Mesenteric fat pad (tissue), 1 donor: ENCODE data around the gene LIFR. TPM values are rescaled to one million over a fixed set of nuclear protein-coding genes. Genes with fewer than 3 reads are reported as not detected.
"Not testable (repeated sequence)": the region's sequence is repeated elsewhere in the genome, so short reads cannot be mapped to it uniquely, and the experiment has no call there.

Source experiments
- DNase-seq: peaks from one replicate; pipeline ENCODE4 v3.0.0-alpha.2; 2020; ENCODE audit warnings: low spot score
- long read RNA-seq: library from polyadenylated mRNA; unstranded; transcript quantifications from one replicate; pipeline ENCODE4 v2.0.0, GENCODE V29; 2020
- total RNA-seq: library from RNA; stranded (reverse); fragmentation: NEBNext Ultra II Directional; extraction: Animal tissue kit (Norgen Biotek cat#: 25700); gene quantifications from one replicate; pipeline ENCODE4 v1.2.1, GENCODE V29; 2021
- donor health status: DM: yes; HTN: yes; CAD: no.

Gene LIFR
- 97.9 TPM for total RNA-seq
- long read RNA-seq, partial matches to known transcripts, result 5 of 17 reads
- long read RNA-seq, other reads (novel, unspliced or antisense), result 12 of 17 reads

- DNase-seq, result no peak
Observed at GRCh38 chr5:38556599-38557307, at the start of gene LIFR. LIFR (minus strand) TSS chr5:38556646; CDS start chr5:38530647, 25,999 bp downstream.

GRCh38 chr5:38605610-38606009 lies 49.2 kb upstream of the LIFR start:
- no peak for DNase-seq

GRCh38 chr5:38603691-38604090 lies 47.2 kb upstream of the LIFR start:
- DNase-seq, result no peak

- DNase-seq, result no peak
Observed at GRCh38 chr5:38602641-38603040, 46.2 kb upstream of the LIFR start.

GRCh38 chr5:38601863-38602298 lies 45.4 kb upstream of the LIFR start:
- DNase-seq, result no peak

GRCh38 chr5:38601133-38601862 lies 44.9 kb upstream of the LIFR start:
- no peak for DNase-seq

- no peak for DNase-seq
Observed at GRCh38 chr5:38600329-38601045, 44.0 kb upstream of the LIFR start.

- not testable (repeated sequence) for DNase-seq
Observed at GRCh38 chr5:38599751-38600150, 43.3 kb upstream of the LIFR start.

GRCh38 chr5:38598994-38599617 lies 42.7 kb upstream of the LIFR start:
- DNase-seq, result no peak

- no peak for DNase-seq
Observed at GRCh38 chr5:38598296-38598993, 42.0 kb upstream of the LIFR start.

- no peak for DNase-seq
Observed at GRCh38 chr5:38596981-38597380, 40.5 kb upstream of the LIFR start.

GRCh38 chr5:38595132-38595745 lies 38.8 kb upstream of the LIFR start:
- DNase-seq, result no peak

- no peak for DNase-seq
Observed at GRCh38 chr5:38593959-38594358, 37.5 kb upstream of the LIFR start.

GRCh38 chr5:38591523-38591849 lies 35.0 kb upstream of the LIFR start:
- no peak for DNase-seq

GRCh38 chr5:38590838-38591522 lies 34.5 kb upstream of the LIFR start:
- no peak for DNase-seq

- no peak for DNase-seq
Observed at GRCh38 chr5:38589629-38590028, 33.2 kb upstream of the LIFR start.

- DNase-seq, result no peak
Observed at GRCh38 chr5:38585816-38586215, 29.4 kb upstream of the LIFR start.

GRCh38 chr5:38583500-38583899 lies 27.1 kb upstream of the LIFR start:
- DNase-seq, result no peak

GRCh38 chr5:38582975-38583319 lies 26.5 kb upstream of the LIFR start:
- DNase-seq, result no peak
